Ovary (tissue), 9 donors: ENCODE measurements around the gene ECEL1. TPM values are rescaled to one million over a fixed set of nuclear protein-coding genes. Genes with fewer than 3 reads are reported as not detected.

Source experiments
- DNase-seq, 5 donors: peaks; one replicate each; pipeline ENCODE4 v3.0.0-alpha.2; 2019 to 2020
- H3K27ac ChIP-seq, 2 donors: fragments of 200-600 bp; one replicate each; pipeline versions ENCODE4 v1.5.1 to v1.8.0; 2019 to 2022
- H3K27me3 ChIP-seq: fragments of 200-600 bp; one replicate; pipeline ENCODE4 v1.8.0; 2022
- H3K36me3 ChIP-seq: fragments of 200-600 bp; sonication (generic); one replicate; pipeline ENCODE4 v1.5.1; 2019
- H3K4me1 ChIP-seq: one replicate; pipeline ENCODE4 v1.8.1; 2013; ENCODE audit warnings: mild to moderate bottlenecking, moderate library complexity; ENCODE audit not compliant: insufficient read depth
- H3K4me3 ChIP-seq: fragments of 200-600 bp; sonication (generic); one replicate; pipeline ENCODE4 v1.5.1; 2017
- H3K9me3 ChIP-seq, 2 donors: fragments of 200-600 bp in 1 of 2; sonication (generic) in 1 of 2; one replicate each; pipeline versions ENCODE4 v1.5.1 to v1.8.1; 2013 to 2019; ENCODE audit warnings: mild to moderate bottlenecking in 1 of 2, moderate library complexity in 1 of 2
- CTCF ChIP-seq, 3 donors: fragments of 450-650 bp in 2 of 3; fragments of 200-600 bp in 1 of 3; IDR thresholded peaks; one replicate each; pipeline versions ENCODE4 v1.5.1 to v1.8.0; 2016 to 2022; ENCODE audit warnings: antibody characterized with exemption in 3 of 3, mild to moderate bottlenecking in 1 of 3
- EP300 ChIP-seq: sonication (generic); formaldehyde crosslinking; IDR thresholded peaks from one replicate; pipeline ENCODE4 v1.6.1; 2017; ENCODE audit warnings: antibody characterized with exemption
- POLR2A ChIP-seq: fragments of 450-650 bp; IDR thresholded peaks from one replicate; pipeline ENCODE4 v1.6.1; 2017; ENCODE audit warnings: antibody characterized with exemption, mild to moderate bottlenecking, moderate library complexity
- WGBS, 3 donors: extraction: QIAGEN DNeasy Blood & Tissue Kit in 1 of 3; methylation state at CpG; one replicate each; pipeline versions ENCODE4 v1.1.5 to v1.1.7; 2013 to 2017; 5-methylcytosine and 5-hydroxymethylcytosine counted together
- intact Hi-C, 4 donors: fragments of 100-400 bp; cut with DNase I; formaldehyde crosslinking; loops; one replicate each; pipeline versions ENCODE4 v1.11.0 to v1.15.1; 2022 to 2023
- polyA plus RNA-seq, 2 donors: library from polyadenylated mRNA; stranded (reverse); fragments of 200-250 nt in 1 of 2; fragments of 350-450 nt in 1 of 2; fragmentation: Illumina TruSeq in 1 of 2; extraction: RNeasy Lipid Tissue Mini Kit (QIAGEN cat#74804) in 1 of 2; gene quantifications; one replicate each; pipeline ENCODE4 v1.2.3, GENCODE V29; 2013 to 2014
- total RNA-seq, 7 donors: library from RNA; depleted of rRNA in 2 of 7; stranded (reverse); fragments of >200 nt in 2 of 7; fragmentation: NEBNext Ultra II Directional in 3 of 7; extraction: Animal tissue kit (Norgen Biotek cat#: 25700) in 3 of 7; gene quantifications; one replicate each; pipeline versions ENCODE4 v1.1.0 to v1.2.4, GENCODE V29; 2016 to 2023
- donor health status: DM: no; HTN: no; CAD: no; lungs with moderate emphysema.
- donor health status: DM: no; HTN: no; CAD: no.
- donor health status: Bipolar disorder and iron deficiency.
- donor health status: DM: yes; HTN: yes; CAD: no.
- donor health status: DM: no; HTN: no; CAD: no.
- donor health status: DM: yes; HTN: yes; CAD: no.

The ECEL1 gene
- total and polyA plus RNA-seq, 9 donors = 2.4 to 251 (median 46.3) TPM

GRCh38 chr2:232503809-232504323 is 16.2 kb upstream of the ECEL1 start:
- intact Hi-C loops = no loop called here
- no peak overlapping the region for H3K4me3 ChIP-seq
- no peaks in the 10 kb centered on the region for H3K27me3 ChIP-seq
- WGBS, 3 donors = 53 to 62% (median 55%) methylated on average over 16 of the region's 16 CpGs
- H3K4me1 ChIP-seq = peaks cover 16% of the 10 kb centered on the region
- H3K9me3 ChIP-seq = no peaks in the 10 kb centered on the region
- no peaks in the 10 kb centered on the region for H3K36me3 ChIP-seq
- H3K27ac ChIP-seq = peak overlapping the region; percentile 88 to 97
- DNase-seq = peak in 2 of 5 donors; percentile 42 to 44
- TF ChIP-seq POLR2A = no peak
- TF ChIP-seq EP300 = no peak

- peak; percentile 73 to 92 (median 89) for DNase-seq
- no peaks in the 10 kb centered on the region for H3K27me3 ChIP-seq
- intact Hi-C loops = no loop called here
- no peaks in the 10 kb centered on the region for H3K36me3 ChIP-seq
- H3K27ac ChIP-seq = peak overlapping the region; percentile 88 to 97
- WGBS, 3 donors = 1 to 3% (median 2%) methylated on average over 63 to 75 of the region's 75 CpGs
- no peaks in the 10 kb centered on the region for H3K9me3 ChIP-seq
- peak overlapping the region; percentile 22 for H3K4me3 ChIP-seq
- peak; percentile 66 for TF ChIP-seq POLR2A
- TF ChIP-seq CTCF (IDR thresholded peaks at IDR 0.05) = no peak
- TF ChIP-seq EP300 = peak; percentile 32
- peaks cover 16% of the 10 kb centered on the region for H3K4me1 ChIP-seq
Measured at GRCh38 chr2:232502911-232503808, 15.5 kb upstream of the ECEL1 start.

- intact Hi-C loops = no loop called here
- H3K36me3 ChIP-seq = no peaks in the 10 kb centered on the region
- WGBS, 3 donors = 8 to 17% (median 10%) methylated on average over 20 to 21 of the region's 21 CpGs
- H3K9me3 ChIP-seq = no peaks in the 10 kb centered on the region
- no peak for TF ChIP-seq CTCF (IDR thresholded peaks at IDR 0.05)
- no peak for TF ChIP-seq POLR2A
- TF ChIP-seq EP300 = no peak
- H3K4me3 ChIP-seq = peak overlapping the region; percentile 22
- H3K27ac ChIP-seq = peak overlapping the region; percentile 85 to 97
- no peak for DNase-seq
- H3K4me1 ChIP-seq = peaks cover 16% of the 10 kb centered on the region
- H3K27me3 ChIP-seq = no peaks in the 10 kb centered on the region
Measured at GRCh38 chr2:232502511-232502910, 14.9 kb upstream of the ECEL1 start.

- Histone ChIP-seq H3K4me1 (peaks cover 16% of the 10 kb centered on the region), H3K27ac (peak overlapping the region; percentile 85 to 97), H3K36me3 (no peaks in the 10 kb centered on the region), H3K4me3 (no peak overlapping the region), H3K27me3 (no peaks in the 10 kb centered on the region), H3K9me3 (no peaks in the 10 kb centered on the region)
- WGBS, 3 donors = 8 to 16% (median 14%) methylated on average over 10 of the region's 10 CpGs
- no peak for TF ChIP-seq POLR2A
- no peak for TF ChIP-seq CTCF (IDR thresholded peaks at IDR 0.05)
- TF ChIP-seq EP300 = no peak
- intact Hi-C loops = no loop called here
- DNase-seq = peak in 4 of 5 donors; percentile 42 to 74 (median 70)
Measured at GRCh38 chr2:232501794-232502390, 14.3 kb upstream of the ECEL1 start.
